ENCODE results near the gene POLN.

POLN gene

DNA sequence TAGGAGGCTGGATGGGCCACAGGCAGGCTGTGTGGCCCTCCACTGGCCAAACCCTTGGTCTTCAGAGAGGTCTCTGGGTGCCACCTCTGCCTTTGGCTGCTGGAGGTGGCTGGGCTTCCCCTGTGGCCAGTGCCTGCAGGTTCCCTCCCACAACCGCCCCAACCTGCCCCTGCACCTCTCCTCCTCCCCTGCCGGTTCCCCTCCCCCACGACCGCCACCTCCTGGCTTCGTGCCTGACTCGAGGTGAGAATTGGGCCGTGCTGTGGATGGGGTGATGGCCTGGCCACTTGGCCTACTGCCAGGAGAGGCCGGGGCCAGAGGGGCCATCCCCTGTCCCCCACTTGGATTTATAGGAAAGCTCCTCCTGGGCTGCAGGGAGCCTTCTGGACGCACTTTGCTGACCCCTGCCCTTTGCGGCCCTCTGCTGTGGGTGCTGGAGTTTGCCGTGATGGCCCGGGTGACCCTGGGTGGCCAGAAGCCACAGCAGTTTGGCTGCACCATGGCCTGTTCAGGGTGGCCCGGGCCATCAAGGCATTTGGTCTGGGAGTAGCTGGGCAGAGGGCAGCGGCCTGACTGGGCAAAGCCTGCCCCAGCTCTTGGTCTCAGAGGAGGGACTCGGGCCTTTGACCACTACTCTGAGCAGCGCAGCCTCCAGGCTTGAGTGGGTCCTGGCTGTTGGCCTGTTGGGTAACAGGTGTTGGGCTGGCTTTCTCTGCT, 179.0 kb downstream of the POLN start:
- Histone ChIP-seq H3K9ac (ENCODE audit: insufficient read length) (no peak overlapping the region), H3K27ac (no peak overlapping the region), H3K36me3 (ENCODE audit: insufficient read depth, low read length) (no peaks in the 10 kb centered on the region), H3K9me3 (ENCODE audit: low read depth, low read length) (no peaks in the 10 kb centered on the region), H3K4me3 (no peak overlapping the region)
- DNase-seq (ENCODE audit: low read depth, low spot score): no peak
- no peak for TF ChIP-seq FOXP2 (optimal IDR thresholded peaks at IDR 0.05; ENCODE audit: control extremely low read depth, extremely low read length, insufficient read depth)
- no peak for TF ChIP-seq EZH2 (IDR thresholded peaks at IDR 0.05)
- no peak for TF ChIP-seq POLR2AphosphoS5 (IDR thresholded peaks at IDR 0.05; ENCODE audit: borderline replicate concordance, low read depth, low read length)

DNA sequence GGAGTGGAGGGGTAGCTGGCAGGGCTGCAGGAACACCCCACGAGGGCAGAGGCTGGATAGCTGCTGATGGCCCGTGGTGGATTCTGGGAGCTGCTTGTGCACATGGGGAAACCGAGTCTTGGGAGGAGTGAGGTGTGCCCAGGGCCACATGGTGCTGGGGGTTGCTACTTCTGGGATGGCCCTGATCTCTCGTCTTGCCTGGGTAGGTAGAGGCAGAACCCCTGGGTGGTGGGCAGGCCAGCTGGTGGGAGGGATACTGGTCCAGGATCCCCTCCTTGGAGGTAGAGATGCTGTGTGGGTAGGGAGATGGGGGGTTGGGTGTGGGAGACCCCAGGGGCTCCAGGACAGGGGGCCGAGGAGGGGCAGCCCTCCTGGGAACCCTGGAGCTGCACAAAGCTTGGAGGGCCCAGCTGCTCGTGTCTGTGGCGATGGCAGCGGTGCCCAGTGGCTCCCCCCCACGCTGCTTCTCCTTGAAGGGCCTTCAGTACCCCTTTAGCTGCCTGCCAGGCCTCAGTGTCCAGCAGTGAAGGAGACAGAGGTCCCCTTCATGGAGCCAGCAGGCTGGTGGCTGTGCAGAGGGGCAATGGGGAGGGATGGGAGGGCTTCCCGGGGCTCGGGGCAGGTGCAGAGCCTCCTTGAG, 179.6 kb downstream of the POLN start:
- Histone ChIP-seq H3K4me3 (no peak overlapping the region), H3K9me3 (ENCODE audit: low read depth, low read length) (no peaks in the 10 kb centered on the region), H3K36me3 (ENCODE audit: insufficient read depth, low read length) (no peaks in the 10 kb centered on the region), H3K9ac (ENCODE audit: insufficient read length) (no peak overlapping the region), H3K27ac (no peak overlapping the region)
- TF ChIP-seq EZH2 (IDR thresholded peaks at IDR 0.05) (no peak), FOXP2 (optimal IDR thresholded peaks at IDR 0.05; ENCODE audit: control extremely low read depth, extremely low read length, insufficient read depth) (no peak), POLR2AphosphoS5 (IDR thresholded peaks at IDR 0.05; ENCODE audit: borderline replicate concordance, low read depth, low read length) (no peak)
- DNase-seq (ENCODE audit: low read depth, low spot score): no peak

DNA sequence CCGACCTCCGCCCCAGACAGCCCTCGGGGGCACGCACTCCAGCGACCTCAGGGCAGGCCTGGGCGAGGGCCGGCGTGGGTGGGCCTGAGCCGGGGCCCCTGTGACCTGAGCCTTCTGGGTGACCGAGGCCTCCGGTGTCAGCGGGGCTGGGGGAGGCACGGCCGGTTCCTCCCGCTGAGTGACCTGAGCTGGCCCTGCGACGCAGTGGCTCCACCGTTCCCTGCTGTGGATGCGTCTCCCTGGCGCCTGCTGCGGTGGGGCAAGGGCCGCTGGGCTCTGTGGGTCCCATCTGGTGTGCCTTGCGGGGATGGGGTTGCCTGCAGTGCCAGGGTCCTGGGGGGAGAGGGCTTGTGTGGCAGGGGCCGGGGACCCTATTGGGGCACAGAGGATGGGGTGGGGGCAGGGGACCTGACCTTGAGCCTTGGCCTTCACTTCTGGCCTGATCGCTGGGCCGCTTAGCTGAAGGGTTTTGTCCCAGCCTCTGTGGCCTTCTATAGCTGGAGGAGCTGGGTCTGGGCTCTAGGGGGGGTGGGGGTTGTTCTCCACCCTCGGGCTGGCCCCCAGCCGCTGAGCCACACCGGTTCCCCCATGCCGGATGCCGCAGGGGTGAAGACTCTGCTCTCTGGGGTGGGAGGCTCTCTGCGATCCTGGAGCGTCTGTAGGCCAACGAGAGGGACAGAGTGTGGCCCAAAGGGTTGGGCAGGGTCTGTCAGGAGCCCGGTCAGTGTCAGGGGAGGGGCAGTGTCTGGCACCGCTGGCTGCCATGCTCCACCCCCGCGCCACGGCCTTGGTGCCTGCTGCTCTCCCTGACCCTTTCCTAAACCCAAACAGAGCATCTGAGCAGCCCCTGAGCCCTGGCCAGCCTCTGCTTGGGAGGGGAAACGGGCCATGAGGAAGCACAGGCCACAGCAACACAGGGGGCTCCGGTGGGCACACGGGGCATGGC, 180.5 kb downstream of the POLN start:
- Histone ChIP-seq H3K36me3 (ENCODE audit: insufficient read depth, low read length) (no peaks in the 10 kb centered on the region), H3K4me3 (no peak overlapping the region), H3K9me3 (ENCODE audit: low read depth, low read length) (no peaks in the 10 kb centered on the region), H3K27ac (no peak overlapping the region), H3K9ac (ENCODE audit: insufficient read length) (no peak overlapping the region)
- no peak for DNase-seq (ENCODE audit: low read depth, low spot score)
- no peak for TF ChIP-seq POLR2AphosphoS5 (IDR thresholded peaks at IDR 0.05; ENCODE audit: borderline replicate concordance, low read depth, low read length)

DNA sequence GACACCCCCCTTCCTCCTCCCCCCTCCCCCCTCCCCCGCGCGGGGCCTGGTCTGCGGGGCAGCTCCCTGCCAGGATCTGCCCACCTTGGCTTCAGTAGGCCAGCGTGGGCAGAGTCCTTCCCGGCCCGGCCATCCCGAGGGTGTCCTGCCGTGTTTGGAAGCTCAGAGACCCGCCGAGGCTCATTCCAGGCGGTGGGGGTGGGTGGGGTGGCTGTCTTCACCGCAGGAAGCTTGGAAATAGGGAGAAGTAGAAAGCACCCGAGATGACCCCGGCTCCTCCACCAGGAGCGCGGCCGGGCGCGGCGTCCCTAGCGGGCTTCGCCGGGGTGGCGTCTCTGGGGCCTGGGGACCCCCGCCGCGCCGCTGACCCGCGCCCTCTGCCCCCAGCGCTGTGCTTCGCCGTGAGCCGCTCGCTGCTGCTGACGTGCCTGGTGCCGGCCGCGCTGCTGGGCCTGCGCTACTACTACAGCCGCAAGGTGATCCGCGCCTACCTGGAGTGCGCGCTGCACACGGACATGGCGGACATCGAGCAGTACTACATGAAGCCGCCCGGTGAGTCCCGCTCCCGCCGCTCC, 181.2 kb downstream of the POLN start:
- Histone ChIP-seq H3K9ac (ENCODE audit: insufficient read length) (no peak overlapping the region), H3K27ac (no peak overlapping the region)
- TF ChIP-seq POLR2AphosphoS5 (IDR thresholded peaks at IDR 0.05; ENCODE audit: borderline replicate concordance, low read depth, low read length) (no peak), FOXP2 (optimal IDR thresholded peaks at IDR 0.05; ENCODE audit: control extremely low read depth, extremely low read length, insufficient read depth) (no peak), EZH2 (IDR thresholded peaks at IDR 0.05) (no peak)

DNA sequence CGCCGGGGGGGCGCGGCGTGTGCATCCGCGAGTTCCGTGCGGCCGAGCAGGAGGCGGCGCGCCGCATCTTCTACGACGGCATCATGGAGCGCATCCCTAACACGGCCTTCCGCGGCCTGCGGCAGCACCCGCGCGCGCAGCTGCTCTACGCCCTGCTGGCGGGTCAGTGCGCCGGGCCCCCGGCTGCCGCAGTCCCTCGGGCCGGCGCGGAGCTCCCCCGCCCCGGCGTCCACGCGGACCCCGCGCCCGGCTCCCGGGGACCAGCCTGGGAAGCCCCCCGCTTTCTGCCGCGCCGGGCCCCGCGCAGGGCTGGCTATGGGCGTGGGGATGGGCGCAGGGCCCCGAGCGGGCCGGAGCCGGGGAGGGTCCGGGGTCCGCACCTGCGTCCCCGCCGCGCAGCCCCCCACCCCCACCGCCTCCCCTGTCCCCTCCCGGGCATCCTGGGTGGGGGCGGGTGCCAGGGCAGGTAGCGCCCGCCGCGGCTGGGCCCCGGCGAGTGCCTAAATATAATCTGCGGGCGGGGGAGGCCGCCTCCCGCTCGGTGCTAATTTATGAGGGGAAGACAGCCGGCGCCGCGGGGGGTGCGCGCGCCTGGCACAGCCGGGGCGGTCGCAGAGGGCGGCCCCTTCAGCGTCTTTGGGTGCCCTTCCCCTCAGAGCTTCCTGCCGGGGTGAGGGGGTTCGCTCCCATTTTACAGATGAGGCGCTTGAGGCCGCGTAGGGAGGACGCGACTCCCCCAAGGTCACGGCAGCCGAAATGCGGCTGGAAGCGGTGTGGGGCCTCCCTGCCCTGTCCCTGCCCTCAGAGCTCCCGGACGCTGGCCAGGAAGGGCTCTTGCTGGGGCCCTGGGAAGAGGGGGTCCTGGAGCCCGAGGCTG, 182.0 kb downstream of the POLN start:
- no peaks in the 10 kb centered on the region for H3K9me3 ChIP-seq (ENCODE audit: low read depth, low read length)
- no peaks in the 10 kb centered on the region for H3K36me3 ChIP-seq (ENCODE audit: insufficient read depth, low read length)
- no peak overlapping the region for H3K27ac ChIP-seq
- H3K4me3 ChIP-seq: peak overlapping the region; percentile 48
- DNase-seq (ENCODE audit: low read depth, low spot score): no peak
- no peak overlapping the region for H3K9ac ChIP-seq (ENCODE audit: insufficient read length)
- TF ChIP-seq EZH2 (IDR thresholded peaks at IDR 0.05) (no peak), FOXP2 (optimal IDR thresholded peaks at IDR 0.05; ENCODE audit: control extremely low read depth, extremely low read length, insufficient read depth) (no peak), POLR2AphosphoS5 (IDR thresholded peaks at IDR 0.05; ENCODE audit: borderline replicate concordance, low read depth, low read length) (no peak)

More for the DNA sequence above, 181.2 kb downstream of the POLN start:
- no peak for DNase-seq (ENCODE audit: low read depth, low spot score)
- H3K36me3 ChIP-seq (ENCODE audit: insufficient read depth, low read length): no peaks in the 10 kb centered on the region
- H3K4me3 ChIP-seq: no peak overlapping the region
- H3K9me3 ChIP-seq (ENCODE audit: low read depth, low read length): no peaks in the 10 kb centered on the region

DNA sequence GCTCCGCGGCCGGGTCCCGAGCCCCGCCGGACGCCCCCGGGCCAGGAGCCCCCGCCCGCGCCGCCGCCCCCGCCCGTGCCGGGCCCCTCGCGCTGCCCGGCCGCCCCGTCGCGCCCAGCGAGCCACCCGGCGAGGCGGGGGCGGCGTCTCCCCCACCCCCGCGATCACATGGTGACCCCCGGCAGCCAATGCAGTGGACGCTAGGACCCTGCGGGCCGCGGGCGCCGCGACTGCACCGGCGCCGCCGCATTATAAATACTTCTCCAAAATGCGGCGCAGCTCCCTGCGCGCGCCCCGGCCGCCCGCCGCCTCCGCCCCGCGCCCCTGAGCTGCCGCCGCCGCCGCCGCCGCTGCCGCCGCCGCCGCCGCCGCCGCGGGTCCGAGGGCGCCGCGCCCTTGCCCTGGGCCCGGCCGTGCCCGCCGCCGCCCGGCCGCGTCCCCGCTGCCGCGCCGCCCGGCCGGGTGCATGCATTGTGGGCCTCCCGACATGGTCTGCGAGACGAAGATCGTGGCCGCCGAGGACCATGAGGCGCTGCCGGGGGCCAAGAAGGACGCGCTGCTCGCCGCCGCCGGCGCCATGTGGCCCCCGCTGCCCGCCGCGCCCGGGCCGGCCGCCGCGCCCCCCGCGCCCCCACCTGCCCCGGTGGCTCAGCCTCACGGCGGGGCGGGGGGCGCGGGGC, 182.7 kb downstream of the POLN start, which contains the start of gene NAT8L:
Gene NAT8L, plus strand, starts transcription at position 282 of the 680 bp plus-strand sequence. Its CDS starts 185 bp downstream, at position 467.
- TF ChIP-seq POLR2AphosphoS5 (IDR thresholded peaks at IDR 0.05; ENCODE audit: borderline replicate concordance, low read depth, low read length) (no peak), FOXP2 (optimal IDR thresholded peaks at IDR 0.05; ENCODE audit: control extremely low read depth, extremely low read length, insufficient read depth) (no peak), EZH2 (IDR thresholded peaks at IDR 0.05) (no peak)
- Histone ChIP-seq H3K9me3 (ENCODE audit: low read depth, low read length) (no peaks in the 10 kb centered on the region), H3K9ac (ENCODE audit: insufficient read length) (no peak within 1 kb of the TSS), H3K36me3 (ENCODE audit: insufficient read depth, low read length) (no peaks in the 10 kb centered on the region), H3K27ac (no peak within 1 kb of the TSS), H3K4me3 (peak within 1 kb of the TSS; percentile 71)
- DNase-seq (ENCODE audit: low read depth, low spot score): no peak

All from SK-N-MC (cell line).